GM13977 (cell line): ENCODE results near the gene TBC1D22A.

Experiments used
- DNase-seq: peaks from one replicate; pipeline ENCODE4 v3.0.0; 2012; ENCODE audit warnings: low spot score
- in situ Hi-C: fragments of 300-500 bp; cut with MboI; formaldehyde crosslinking; loops from one replicate; pipeline ENCODE4 v1.12.0; 2022; ENCODE audit warnings: low sequenced_read_pairs, low pct_unique_long_range_greater_than_20kb, mixed read lengths, inconsistent platforms; ENCODE audit not compliant: unreplicated experiment
- TF ChIP-seq, protein P1 (sequence below): IDR thresholded peaks from 2 replicates; pipeline ENCODE4 v1.5.1; 2012; ENCODE audit warnings: mild to moderate bottlenecking, control low read depth; ENCODE audit not compliant: insufficient read depth; ENCODE audit errors: extremely low read depth, missing control alignments

The TBC1D22A gene

DNA sequence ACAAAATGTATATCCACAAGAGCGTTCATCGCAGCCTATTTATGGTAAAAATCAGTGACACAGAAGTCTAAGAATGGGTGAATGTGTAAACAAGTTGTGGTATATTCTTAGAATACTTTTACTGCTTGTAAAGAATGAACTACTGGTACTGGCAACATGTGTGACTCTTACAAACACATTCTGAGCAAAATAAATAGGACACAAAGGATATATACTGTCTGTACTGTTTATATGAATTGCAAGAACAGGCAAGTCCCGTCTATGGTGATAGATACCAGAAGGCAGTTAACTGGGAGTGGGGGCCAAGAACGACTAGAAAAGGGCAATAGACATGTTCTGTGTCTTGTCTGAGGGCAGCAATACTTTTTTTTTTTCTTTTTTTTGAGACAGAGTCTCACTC is 112.6 kb downstream of the TBC1D22A start:
- DNase-seq: no peak
- TF ChIP-seq, protein P1, sequence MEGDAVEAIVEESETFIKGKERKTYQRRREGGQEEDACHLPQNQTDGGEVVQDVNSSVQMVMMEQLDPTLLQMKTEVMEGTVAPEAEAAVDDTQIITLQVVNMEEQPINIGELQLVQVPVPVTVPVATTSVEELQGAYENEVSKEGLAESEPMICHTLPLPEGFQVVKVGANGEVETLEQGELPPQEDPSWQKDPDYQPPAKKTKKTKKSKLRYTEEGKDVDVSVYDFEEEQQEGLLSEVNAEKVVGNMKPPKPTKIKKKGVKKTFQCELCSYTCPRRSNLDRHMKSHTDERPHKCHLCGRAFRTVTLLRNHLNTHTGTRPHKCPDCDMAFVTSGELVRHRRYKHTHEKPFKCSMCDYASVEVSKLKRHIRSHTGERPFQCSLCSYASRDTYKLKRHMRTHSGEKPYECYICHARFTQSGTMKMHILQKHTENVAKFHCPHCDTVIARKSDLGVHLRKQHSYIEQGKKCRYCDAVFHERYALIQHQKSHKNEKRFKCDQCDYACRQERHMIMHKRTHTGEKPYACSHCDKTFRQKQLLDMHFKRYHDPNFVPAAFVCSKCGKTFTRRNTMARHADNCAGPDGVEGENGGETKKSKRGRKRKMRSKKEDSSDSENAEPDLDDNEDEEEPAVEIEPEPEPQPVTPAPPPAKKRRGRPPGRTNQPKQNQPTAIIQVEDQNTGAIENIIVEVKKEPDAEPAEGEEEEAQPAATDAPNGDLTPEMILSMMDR: no peak
- in situ Hi-C loops: no loop called here

DNA sequence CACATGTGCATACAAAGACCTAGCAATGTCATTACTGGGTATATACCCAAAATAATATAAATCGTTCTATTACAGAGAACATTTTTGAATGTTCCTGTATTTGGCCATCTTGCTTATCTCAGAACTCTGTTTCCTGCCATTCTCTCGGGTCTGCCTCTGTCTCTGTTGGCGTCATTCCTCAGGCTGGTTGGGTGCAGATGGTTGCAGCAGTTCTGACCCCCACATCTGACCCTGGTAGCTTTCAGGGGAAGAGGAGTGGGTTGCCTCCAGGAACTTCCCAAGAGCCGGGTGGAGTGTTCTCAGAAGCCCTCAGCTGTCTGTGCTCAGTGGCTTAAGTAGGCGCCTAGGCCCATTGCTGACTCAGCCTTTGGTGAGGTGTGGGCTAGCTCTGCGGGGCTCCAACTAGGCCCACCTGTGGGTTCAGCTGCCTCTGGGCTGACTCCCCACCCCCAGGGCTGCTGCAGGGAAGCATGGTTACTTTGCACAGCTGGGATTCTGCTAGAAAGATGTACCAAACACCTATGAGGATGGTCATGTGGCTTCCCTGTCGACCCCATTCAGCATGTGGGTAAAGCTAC is 114.0 kb downstream of the TBC1D22A start:
- DNase-seq: no peak
- in situ Hi-C loops: no loop called here
- TF ChIP-seq, protein P1: no peak

DNA sequence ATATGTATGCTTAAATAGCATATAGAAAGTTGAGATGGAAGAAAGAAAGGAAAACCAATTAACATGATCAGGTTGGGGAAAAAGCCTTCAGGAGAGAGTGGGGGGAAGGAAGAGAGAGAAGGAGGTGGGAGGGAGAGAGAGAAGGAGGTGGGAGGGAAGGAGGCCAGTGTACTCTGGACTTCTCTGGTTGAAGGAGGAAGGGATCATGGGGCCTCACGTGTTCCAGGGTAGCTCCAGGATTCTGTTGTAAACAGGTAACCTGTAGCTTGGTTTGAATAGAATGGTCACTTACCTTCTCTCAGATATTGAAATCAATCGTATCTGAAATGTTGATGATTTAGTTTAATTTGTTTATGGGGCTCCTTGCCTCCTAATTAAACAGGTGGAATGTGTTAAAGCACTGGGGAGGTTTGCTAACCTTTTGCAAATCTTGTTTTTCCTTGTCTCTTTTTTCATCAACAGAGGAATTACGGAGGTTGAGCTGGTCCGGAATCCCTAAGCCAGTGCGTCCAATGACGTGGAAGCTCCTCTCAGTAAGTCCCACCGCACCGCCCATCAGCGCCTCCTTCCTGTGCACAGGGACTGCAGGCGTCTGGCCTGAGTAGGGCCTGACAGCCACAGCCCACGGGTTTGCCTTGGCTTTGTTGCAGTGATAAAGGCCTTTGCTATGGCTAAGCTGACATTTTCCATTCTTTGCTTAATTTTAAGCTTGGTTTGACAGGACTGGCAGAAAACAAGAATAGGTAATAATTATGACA is 115.9 kb downstream of the TBC1D22A start:
- no peak for DNase-seq
- in situ Hi-C loops: no loop called here
- TF ChIP-seq, protein P1: no peak

DNA sequence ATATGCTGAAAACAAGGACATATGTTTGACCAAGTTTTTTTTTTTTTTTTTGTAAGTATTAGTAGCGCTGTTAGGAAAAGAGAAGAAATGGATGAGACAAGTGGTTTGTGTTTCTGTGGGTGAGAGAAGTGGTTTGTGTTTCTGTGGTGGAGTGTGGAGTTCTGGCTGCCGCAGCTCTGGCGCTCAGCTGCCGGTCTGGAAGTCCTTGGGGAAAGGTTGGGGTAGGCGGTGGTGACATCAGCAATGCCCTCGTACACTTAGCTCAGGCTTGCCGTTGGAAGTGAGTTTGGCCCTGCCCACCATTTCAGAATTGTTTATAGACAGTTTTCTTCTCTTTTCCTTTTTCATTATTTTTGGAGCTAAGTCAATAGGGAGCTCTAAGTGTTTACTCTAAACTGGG is 116.6 kb downstream of the TBC1D22A start:
- no peak for DNase-seq
- in situ Hi-C loops: no loop called here
- TF ChIP-seq, protein P1: no peak

DNA sequence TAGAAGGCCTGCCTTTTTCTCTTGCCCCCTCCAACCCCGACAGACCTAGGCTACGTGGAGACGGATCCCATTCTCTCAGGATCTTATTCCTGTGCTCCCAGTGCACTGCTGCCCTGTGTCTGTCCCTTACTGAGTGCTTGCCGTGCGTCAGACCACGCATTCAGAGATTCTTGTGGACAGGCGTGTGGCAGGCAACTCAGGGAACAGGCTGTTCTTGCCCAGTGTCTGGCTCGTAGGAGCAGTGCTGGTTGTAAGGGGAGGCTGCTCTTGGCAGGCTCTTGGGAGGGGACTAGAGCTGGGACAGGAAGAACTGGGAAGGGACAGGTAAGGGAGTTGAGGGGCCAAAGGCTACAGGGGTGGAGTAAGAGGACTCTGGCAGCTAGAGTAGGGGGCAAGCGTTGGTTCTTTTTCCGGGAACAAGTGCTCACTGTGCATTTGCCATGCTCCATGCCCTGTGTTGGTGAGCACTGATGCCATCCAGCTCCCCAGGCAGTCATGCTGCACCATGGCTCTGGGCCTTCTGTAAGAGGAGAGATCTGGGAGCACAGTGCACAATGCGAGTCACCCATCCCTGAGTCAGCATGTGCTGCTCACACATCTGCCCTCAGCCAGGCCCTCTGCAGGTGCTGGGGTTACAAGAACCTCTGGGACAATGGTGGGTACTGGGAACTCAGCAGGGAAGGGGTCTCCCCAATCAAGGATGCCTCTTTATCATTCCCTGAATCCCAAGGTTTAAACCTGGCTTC is 119.1 kb downstream of the TBC1D22A start:
- in situ Hi-C loops: no loop called here
- DNase-seq: no peak

More for the DNA sequence above, 119.1 kb downstream of the TBC1D22A start:
- TF ChIP-seq, protein P1: no peak
